BE2C (cell line): Measurements from ENCODE around the gene CLEC7A. TPM values are rescaled to one million over a fixed set of nuclear protein-coding genes. Genes with fewer than 3 reads are reported as not detected.

ENCODE experiments used
- DNase-seq: peaks from one replicate; pipeline ENCODE4 v3.0.0-alpha.2; 2020
- H3K27me3 ChIP-seq: fragments of 250-450 bp; sonication (Bioruptor Pico); 2 replicates; pipeline ENCODE4 v1.5.1; 2020; ENCODE audit warnings: mild to moderate bottlenecking
- H3K36me3 ChIP-seq: fragments of 250-450 bp; sonication (Bioruptor Pico); 2 replicates; pipeline ENCODE4 v1.5.1; 2020; ENCODE audit warnings: mild to moderate bottlenecking
- H3K4me1 ChIP-seq: fragments of 250-450 bp; sonication (Bioruptor Pico); 2 replicates; pipeline ENCODE4 v1.5.1; 2020
- H3K4me3 ChIP-seq: 2 replicates; pipeline ENCODE4 v1.5.1; 2011; ENCODE audit warnings: low read depth, low read length
- H3K9me3 ChIP-seq: fragments of 250-450 bp; sonication (Bioruptor Pico); 2 replicates; pipeline ENCODE4 v1.5.1; 2020
- CTCF ChIP-seq: IDR thresholded peaks from 2 replicates; pipeline ENCODE4 v1.5.1; 2012; ENCODE audit warnings: mild to moderate bottlenecking, low read depth, low read length
- polyA plus RNA-seq: library from polyadenylated mRNA; unstranded; fragments of >200 nt; gene quantifications from one replicate; pipeline ENCODE4 v1.2.1, GENCODE V29; 2012; ENCODE audit warnings: low read depth, missing spikeins; ENCODE audit not compliant: insufficient read length, insufficient read depth

Gene CLEC7A
- polyA plus RNA-seq, result 0.23 TPM

- H3K27me3 ChIP-seq, result peaks cover 8% of the 10 kb centered on the region
- no peaks in the 10 kb centered on the region for H3K4me1 ChIP-seq
- H3K36me3 ChIP-seq, result no peaks in the 10 kb centered on the region
- H3K4me3 ChIP-seq, result no peak within 1 kb of the TSS
- no peak for TF ChIP-seq CTCF
- no peaks in the 10 kb centered on the region for H3K9me3 ChIP-seq
- DNase-seq, result no peak
These were observed at the start of gene CLEC7A for GRCh38 chr12:10130042-10130441. CLEC7A (minus strand) TSS chr12:10130199; CDS start chr12:10130082, 117 bp downstream.

- Histone ChIP-seq H3K27me3 (peaks cover 8% of the 10 kb centered on the region), H3K9me3 (no peaks in the 10 kb centered on the region), H3K36me3 (no peaks in the 10 kb centered on the region), H3K4me1 (no peaks in the 10 kb centered on the region), H3K4me3 (no peak overlapping the region)
- DNase-seq, result no peak
- TF ChIP-seq CTCF, result no peak
These were observed 49.8 kb upstream of the CLEC7A start for GRCh38 chr12:10179776-10180181.

GRCh38 chr12:10178821-10179220, 48.8 kb upstream of the CLEC7A start, which contains the start of gene TMEM52B:
TMEM52B (plus strand) TSS chr12:10179032; CDS start chr12:10179575, 543 bp downstream.
- no peak for DNase-seq
- H3K27me3 ChIP-seq, result peaks cover 8% of the 10 kb centered on the region
- no peak for TF ChIP-seq CTCF
- H3K4me3 ChIP-seq, result no peak within 1 kb of the TSS
- H3K36me3 ChIP-seq, result no peaks in the 10 kb centered on the region
- H3K4me1 ChIP-seq, result no peaks in the 10 kb centered on the region
- no peaks in the 10 kb centered on the region for H3K9me3 ChIP-seq

GRCh38 chr12:10175846-10176636, 46.0 kb upstream of the CLEC7A start:
- peaks cover 18% of the 10 kb centered on the region for H3K27me3 ChIP-seq
- H3K36me3 ChIP-seq, result no peaks in the 10 kb centered on the region
- no peaks in the 10 kb centered on the region for H3K9me3 ChIP-seq
- no peaks in the 10 kb centered on the region for H3K4me1 ChIP-seq
- H3K4me3 ChIP-seq, result no peak overlapping the region
- no peak for DNase-seq
- no peak for TF ChIP-seq CTCF

- H3K9me3 ChIP-seq, result no peaks in the 10 kb centered on the region
- H3K27me3 ChIP-seq, result peaks cover 18% of the 10 kb centered on the region
- DNase-seq, result no peak
- no peaks in the 10 kb centered on the region for H3K36me3 ChIP-seq
- H3K4me3 ChIP-seq, result no peak overlapping the region
- TF ChIP-seq CTCF, result no peak
- no peaks in the 10 kb centered on the region for H3K4me1 ChIP-seq
These were observed 45.1 kb upstream of the CLEC7A start for GRCh38 chr12:10174986-10175614.
